ENCODE results near the gene PILRA. TPM values are rescaled to one million over a fixed set of nuclear protein-coding genes. Genes with fewer than 3 reads are reported as not detected.

Gene PILRA
- total and polyA plus RNA-seq, 2 experiments from 2014 or later = 1.7 TPM; not detected in 1

GRCh38 chr7:100390286-100391009, 17.2 kb downstream of the PILRA start:
- no peak overlapping the region for H2AFZ ChIP-seq
- no peak overlapping the region for H3K9ac ChIP-seq
- DNase-seq = no peak
- no peaks in the 10 kb centered on the region for H4K20me1 ChIP-seq (ENCODE audit: insufficient read depth)
- peaks cover 13% of the 10 kb centered on the region for H3K27me3 ChIP-seq (replicated peaks; ENCODE audit: insufficient read depth)
- no peaks in the 10 kb centered on the region for H3K9me2 ChIP-seq (ENCODE audit: insufficient read depth)
- in situ Hi-C loops (cut with MboI) = no loop called here
- TF ChIP-seq EZH2phosphoT487 (IDR thresholded peaks at IDR 0.05; ENCODE audit: insufficient read depth, low read depth) (no peak), EZH2 (IDR thresholded peaks at IDR 0.05; ENCODE audit: insufficient read depth, poor library complexity, severe bottlenecking) (no peak)
- H3K9me3 ChIP-seq (ENCODE audit: low read depth) = no peaks in the 10 kb centered on the region
- no peaks in the 10 kb centered on the region for H3F3A ChIP-seq (ENCODE audit: insufficient read depth)
- 48 to 53% methylated on average over 3 of the region's 3 CpGs for WGBS, 2 experiments (ENCODE audit: low coverage in 1 of 2, low lambda C conversion rate in 2 of 2, missing lambda C conversion rate in 2 of 2)
- H3K4me2 ChIP-seq (ENCODE audit: unreplicated experiment) = no peak overlapping the region
- no peaks in the 10 kb centered on the region for H3K79me2 ChIP-seq (ENCODE audit: insufficient read depth)
- H3K4me3 ChIP-seq = no peak overlapping the region
- H3K27ac ChIP-seq = no peak overlapping the region
- no peaks in the 10 kb centered on the region for H3K4me1 ChIP-seq (ENCODE audit: insufficient read depth)
- no peaks in the 10 kb centered on the region for H3K36me3 ChIP-seq (ENCODE audit: low read depth)

GRCh38 chr7:100393233-100393905, 20.1 kb downstream of the PILRA start:
- Histone ChIP-seq H3K9ac (no peak overlapping the region), H3K9me3 (ENCODE audit: low read depth) (no peaks in the 10 kb centered on the region), H3F3A (ENCODE audit: insufficient read depth) (no peaks in the 10 kb centered on the region), H3K27me3 (replicated peaks; ENCODE audit: insufficient read depth) (peaks cover 11% of the 10 kb centered on the region), H3K4me3 (no peak overlapping the region), H3K9me2 (ENCODE audit: insufficient read depth) (no peaks in the 10 kb centered on the region), H3K27ac (no peak overlapping the region), H3K79me2 (ENCODE audit: insufficient read depth) (no peaks in the 10 kb centered on the region), H3K4me1 (ENCODE audit: insufficient read depth) (no peaks in the 10 kb centered on the region), H3K4me2 (ENCODE audit: unreplicated experiment) (no peak overlapping the region), H4K20me1 (ENCODE audit: insufficient read depth) (no peaks in the 10 kb centered on the region), H3K36me3 (ENCODE audit: low read depth) (no peaks in the 10 kb centered on the region), H2AFZ (no peak overlapping the region)
- no peak for TF ChIP-seq EZH2phosphoT487 (IDR thresholded peaks at IDR 0.05; ENCODE audit: insufficient read depth, low read depth)
- no peak for TF ChIP-seq EZH2 (IDR thresholded peaks at IDR 0.05; ENCODE audit: insufficient read depth, poor library complexity, severe bottlenecking)
- no peak for DNase-seq
- WGBS, 2 experiments (ENCODE audit: low coverage in 1 of 2, low lambda C conversion rate in 2 of 2, missing lambda C conversion rate in 2 of 2) = 55 to 59% methylated on average over 4 of the region's 4 CpGs
- in situ Hi-C loops (cut with MboI) = no loop called here

GRCh38 chr7:100394077-100394476, 20.8 kb downstream of the PILRA start:
- no peaks in the 10 kb centered on the region for H3F3A ChIP-seq (ENCODE audit: insufficient read depth)
- no peak overlapping the region for H3K4me2 ChIP-seq (ENCODE audit: unreplicated experiment)
- no peaks in the 10 kb centered on the region for H3K36me3 ChIP-seq (ENCODE audit: low read depth)
- H3K9me3 ChIP-seq (ENCODE audit: low read depth) = no peaks in the 10 kb centered on the region
- H3K4me3 ChIP-seq = no peak overlapping the region
- H3K79me2 ChIP-seq (ENCODE audit: insufficient read depth) = no peaks in the 10 kb centered on the region
- no peaks in the 10 kb centered on the region for H4K20me1 ChIP-seq (ENCODE audit: insufficient read depth)
- no peak overlapping the region for H3K27ac ChIP-seq
- H2AFZ ChIP-seq = no peak overlapping the region
- 74 to 79% methylated on average over 2 of the region's 2 CpGs for WGBS, 2 experiments (ENCODE audit: low coverage in 1 of 2, low lambda C conversion rate in 2 of 2, missing lambda C conversion rate in 2 of 2)
- H3K9me2 ChIP-seq (ENCODE audit: insufficient read depth) = no peaks in the 10 kb centered on the region
- peaks cover 12% of the 10 kb centered on the region for H3K27me3 ChIP-seq (replicated peaks; ENCODE audit: insufficient read depth)
- in situ Hi-C loops (cut with MboI) = no loop called here
- no peaks in the 10 kb centered on the region for H3K4me1 ChIP-seq (ENCODE audit: insufficient read depth)
- TF ChIP-seq EZH2 (IDR thresholded peaks at IDR 0.05; ENCODE audit: insufficient read depth, poor library complexity, severe bottlenecking) (no peak), EZH2phosphoT487 (IDR thresholded peaks at IDR 0.05; ENCODE audit: insufficient read depth, low read depth) (no peak)
- no peak overlapping the region for H3K9ac ChIP-seq
- DNase-seq = no peak

GRCh38 chr7:100396421-100396982, 23.2 kb downstream of the PILRA start:
- TF ChIP-seq EZH2 (IDR thresholded peaks at IDR 0.05; ENCODE audit: insufficient read depth, poor library complexity, severe bottlenecking) (no peak), EZH2phosphoT487 (IDR thresholded peaks at IDR 0.05; ENCODE audit: insufficient read depth, low read depth) (no peak)
- H3K4me1 ChIP-seq (ENCODE audit: insufficient read depth) = no peaks in the 10 kb centered on the region
- H3K27ac ChIP-seq = no peak overlapping the region
- no peaks in the 10 kb centered on the region for H3K36me3 ChIP-seq (ENCODE audit: low read depth)
- no peak overlapping the region for H3K4me2 ChIP-seq (ENCODE audit: unreplicated experiment)
- H2AFZ ChIP-seq = no peak overlapping the region
- no peaks in the 10 kb centered on the region for H3F3A ChIP-seq (ENCODE audit: insufficient read depth)
- no peak overlapping the region for H3K9ac ChIP-seq
- no peak for DNase-seq
- H3K27me3 ChIP-seq (replicated peaks; ENCODE audit: insufficient read depth) = peaks cover 9% of the 10 kb centered on the region; the same call in 1 of the 2 replicates
- WGBS, 2 experiments (ENCODE audit: low coverage in 1 of 2, low lambda C conversion rate in 2 of 2, missing lambda C conversion rate in 2 of 2) = 65 to 73% methylated on average over 9 of the region's 9 CpGs
- H3K4me3 ChIP-seq = no peak overlapping the region
- no peaks in the 10 kb centered on the region for H3K9me2 ChIP-seq (ENCODE audit: insufficient read depth)
- no peaks in the 10 kb centered on the region for H3K79me2 ChIP-seq (ENCODE audit: insufficient read depth)
- in situ Hi-C loops (cut with MboI) = no loop called here
- no peaks in the 10 kb centered on the region for H3K9me3 ChIP-seq (ENCODE audit: low read depth)
- H4K20me1 ChIP-seq (ENCODE audit: insufficient read depth) = no peaks in the 10 kb centered on the region
